HG03064 (cell line): ENCODE results near the gene TEX14.

Experiments used
- ATAC-seq: cut with Tn5 transposase; IDR thresholded peaks from one replicate; pipeline ENCODE4 v1.9.1; 2021; ENCODE audit warnings: low read depth; ENCODE audit not compliant: unreplicated experiment

Gene TEX14

DNA sequence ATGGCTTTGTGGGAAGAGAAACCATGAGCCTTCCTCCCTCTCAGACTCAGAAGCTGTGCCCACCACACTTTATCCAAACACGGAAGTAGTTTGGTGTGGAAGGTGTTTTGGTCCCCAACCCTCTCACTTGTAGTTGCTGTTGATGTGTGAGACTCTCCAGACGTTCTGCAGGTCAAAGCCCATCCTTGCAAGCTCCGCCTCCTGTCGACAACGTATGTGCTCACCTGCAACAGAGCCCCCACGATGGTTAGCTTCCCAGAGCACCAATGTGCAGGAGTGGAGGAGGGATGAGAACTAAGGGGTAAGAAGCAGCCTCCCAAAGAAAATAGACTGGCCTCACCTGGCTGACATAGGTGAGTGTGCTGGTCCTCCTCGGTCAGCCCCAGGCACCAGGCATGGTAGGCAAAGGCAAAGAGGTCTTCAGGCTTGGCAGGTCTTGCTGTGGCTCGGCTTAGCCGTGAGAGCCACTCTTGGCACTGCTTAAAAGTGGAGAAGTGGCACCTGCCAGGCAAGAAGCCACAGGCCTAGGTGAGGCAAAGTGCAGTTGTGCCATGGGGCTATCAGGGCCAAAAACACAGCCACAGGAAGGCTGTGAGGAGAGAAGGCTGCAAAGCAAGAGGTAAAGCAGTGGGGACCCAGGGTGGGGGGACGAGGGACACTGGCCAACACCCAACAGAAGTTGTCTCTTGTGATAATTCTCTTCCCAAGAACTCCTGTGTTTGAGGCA is 183.3 kb downstream of the TEX14 start:
- no peak for ATAC-seq

- ATAC-seq = no peak
Measured at GRCh38 chr17:58507123-58507634, 184.7 kb downstream of the TEX14 start.
